ENCODE results near the gene NTM.

The NTM gene

DNA sequence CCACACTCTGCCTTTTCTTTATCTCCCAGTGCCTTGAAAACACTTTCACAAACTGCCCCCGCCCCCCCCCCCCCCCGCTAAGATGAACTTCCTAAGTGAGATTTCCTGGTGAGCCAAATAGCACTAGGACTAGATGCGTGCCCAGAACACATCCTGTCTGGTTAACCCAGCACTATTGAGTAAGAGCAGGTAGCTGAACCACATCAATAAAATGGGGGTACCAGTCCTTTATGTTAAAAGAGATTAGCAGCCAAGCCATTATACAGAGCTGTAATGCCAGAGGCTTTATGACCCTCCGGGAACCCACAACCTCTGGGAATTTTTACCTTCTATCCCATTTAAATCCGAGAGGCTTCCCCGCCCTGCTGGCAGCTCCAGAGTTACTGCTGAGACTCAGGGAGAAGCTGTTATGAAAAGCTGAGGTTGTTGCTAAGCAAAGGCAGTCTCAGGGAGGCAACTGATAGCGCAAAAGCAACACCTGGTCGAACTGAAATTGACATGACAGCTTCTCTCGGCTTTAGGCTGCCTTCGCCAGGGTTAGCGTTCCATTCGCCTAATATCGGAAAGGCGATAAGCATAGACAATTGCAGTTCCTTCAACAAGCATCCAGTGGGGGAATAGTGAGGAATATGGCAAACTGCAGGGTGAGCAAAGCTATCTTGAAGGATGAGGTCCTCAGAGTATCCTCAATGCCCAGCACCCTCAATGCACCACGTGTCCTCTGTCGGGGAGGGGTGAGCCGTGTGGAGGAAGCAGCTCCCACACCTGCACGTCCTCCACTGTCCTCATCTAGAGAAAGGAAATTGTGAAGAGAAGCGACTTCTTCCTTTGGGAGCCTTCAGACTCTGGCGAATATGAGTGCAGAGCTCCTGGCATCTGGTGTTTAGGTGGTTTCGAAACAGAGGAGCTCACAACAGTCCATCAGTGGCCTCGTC lies 977.0 kb downstream of the NTM start:
- TF ChIP-seq, protein P1, sequence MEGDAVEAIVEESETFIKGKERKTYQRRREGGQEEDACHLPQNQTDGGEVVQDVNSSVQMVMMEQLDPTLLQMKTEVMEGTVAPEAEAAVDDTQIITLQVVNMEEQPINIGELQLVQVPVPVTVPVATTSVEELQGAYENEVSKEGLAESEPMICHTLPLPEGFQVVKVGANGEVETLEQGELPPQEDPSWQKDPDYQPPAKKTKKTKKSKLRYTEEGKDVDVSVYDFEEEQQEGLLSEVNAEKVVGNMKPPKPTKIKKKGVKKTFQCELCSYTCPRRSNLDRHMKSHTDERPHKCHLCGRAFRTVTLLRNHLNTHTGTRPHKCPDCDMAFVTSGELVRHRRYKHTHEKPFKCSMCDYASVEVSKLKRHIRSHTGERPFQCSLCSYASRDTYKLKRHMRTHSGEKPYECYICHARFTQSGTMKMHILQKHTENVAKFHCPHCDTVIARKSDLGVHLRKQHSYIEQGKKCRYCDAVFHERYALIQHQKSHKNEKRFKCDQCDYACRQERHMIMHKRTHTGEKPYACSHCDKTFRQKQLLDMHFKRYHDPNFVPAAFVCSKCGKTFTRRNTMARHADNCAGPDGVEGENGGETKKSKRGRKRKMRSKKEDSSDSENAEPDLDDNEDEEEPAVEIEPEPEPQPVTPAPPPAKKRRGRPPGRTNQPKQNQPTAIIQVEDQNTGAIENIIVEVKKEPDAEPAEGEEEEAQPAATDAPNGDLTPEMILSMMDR (IDR thresholded peaks at IDR 0.05; ENCODE audit: insufficient read depth, missing control alignments) = no peak
- FAIRE-seq (no peak), DNase-seq (ENCODE audit: insufficient read length, low spot score) (no peak)

DNA sequence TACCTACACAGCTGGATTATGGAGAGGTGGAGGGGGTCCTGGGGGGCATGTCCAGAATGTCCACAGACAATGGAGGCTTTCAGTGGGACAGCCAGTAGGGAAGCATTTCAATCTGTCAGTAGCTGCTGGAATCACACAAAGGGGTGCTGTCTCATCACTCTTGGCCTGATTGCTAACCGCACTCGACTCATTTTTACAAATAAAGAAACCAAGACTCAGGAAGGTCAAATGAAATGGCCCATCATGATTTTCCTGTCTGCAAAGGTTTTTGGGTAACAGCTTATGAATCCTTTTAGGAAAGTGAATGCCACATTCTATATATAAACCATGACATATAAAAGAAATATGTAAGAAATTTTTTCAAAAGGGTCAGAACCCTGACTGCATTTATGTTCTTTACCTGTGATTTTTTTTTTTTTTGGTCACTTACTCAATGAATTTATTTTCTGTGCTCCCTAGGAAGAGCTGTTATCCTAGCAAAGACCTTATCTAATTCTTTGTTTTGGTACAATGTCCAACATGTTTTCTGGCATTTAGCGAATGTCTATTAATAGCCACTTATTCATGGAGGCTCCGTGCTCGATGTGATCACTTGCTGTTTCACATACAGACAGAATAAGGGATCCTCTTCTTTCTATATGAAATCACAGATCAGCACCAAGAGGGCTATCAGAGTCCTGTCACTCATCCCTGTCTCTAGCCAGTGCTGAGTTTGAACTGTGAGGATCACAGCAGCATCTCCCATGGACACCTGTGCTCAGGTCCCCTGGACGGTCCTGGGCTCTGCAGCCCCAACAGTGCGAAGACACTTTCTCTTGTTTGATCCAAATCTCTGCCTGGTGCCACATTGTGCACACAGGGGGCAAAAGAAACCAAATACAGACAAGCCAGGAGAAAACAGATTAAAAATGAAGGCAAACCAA lies 979.7 kb downstream of the NTM start:
- no peak for FAIRE-seq
- TF ChIP-seq, protein P1 (IDR thresholded peaks at IDR 0.05; ENCODE audit: insufficient read depth, missing control alignments) = no peak

DNA sequence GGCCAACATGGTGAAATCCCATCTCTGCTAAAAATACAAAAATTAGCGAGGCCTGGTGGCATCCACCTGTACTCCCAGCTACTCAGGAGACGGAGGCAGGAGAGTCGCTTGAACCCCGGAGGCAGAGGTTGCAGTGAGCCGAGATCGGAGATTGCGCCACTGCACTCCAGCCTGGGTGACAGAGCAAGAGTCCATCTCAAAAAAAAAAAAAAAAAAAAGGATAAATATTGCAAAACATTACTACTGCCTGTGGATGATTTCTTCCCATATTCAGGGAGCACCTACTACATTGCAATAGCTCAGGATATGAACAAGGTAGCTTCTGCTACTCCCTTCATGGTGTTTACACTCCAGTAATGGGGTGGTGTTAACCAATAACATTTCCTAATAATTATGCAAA lies 980.6 kb downstream of the NTM start:
- TF ChIP-seq, protein P1 (IDR thresholded peaks at IDR 0.05; ENCODE audit: insufficient read depth, missing control alignments) = no peak
- FAIRE-seq (no peak), DNase-seq (ENCODE audit: insufficient read length, low spot score) (no peak)

More for the DNA sequence above, 979.7 kb downstream of the NTM start:
- no peak for DNase-seq (ENCODE audit: insufficient read length, low spot score)

DNA sequence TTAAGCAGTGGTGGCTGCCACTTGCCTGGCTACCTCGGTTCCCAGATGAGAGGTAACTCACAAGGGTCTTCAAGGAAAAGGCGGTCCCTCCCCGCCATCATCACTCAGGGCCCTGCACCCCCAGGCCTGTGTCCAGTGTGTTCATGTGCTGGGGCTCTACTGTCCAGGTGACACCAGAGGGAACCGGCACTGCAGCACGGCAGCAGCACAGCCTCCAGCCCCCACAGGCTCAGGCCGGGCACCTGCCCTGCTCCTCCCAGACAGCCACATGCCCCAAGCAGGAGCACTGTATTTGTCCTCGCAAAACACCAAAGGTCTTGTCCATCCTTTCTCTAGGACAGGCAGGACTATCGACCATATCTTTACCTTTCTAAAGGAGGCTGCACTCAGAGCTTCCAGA lies 982.1 kb downstream of the NTM start:
- DNase-seq (ENCODE audit: insufficient read length, low spot score) (no peak), FAIRE-seq (no peak)
- TF ChIP-seq, protein P1 (IDR thresholded peaks at IDR 0.05; ENCODE audit: insufficient read depth, missing control alignments) = no peak

DNA sequence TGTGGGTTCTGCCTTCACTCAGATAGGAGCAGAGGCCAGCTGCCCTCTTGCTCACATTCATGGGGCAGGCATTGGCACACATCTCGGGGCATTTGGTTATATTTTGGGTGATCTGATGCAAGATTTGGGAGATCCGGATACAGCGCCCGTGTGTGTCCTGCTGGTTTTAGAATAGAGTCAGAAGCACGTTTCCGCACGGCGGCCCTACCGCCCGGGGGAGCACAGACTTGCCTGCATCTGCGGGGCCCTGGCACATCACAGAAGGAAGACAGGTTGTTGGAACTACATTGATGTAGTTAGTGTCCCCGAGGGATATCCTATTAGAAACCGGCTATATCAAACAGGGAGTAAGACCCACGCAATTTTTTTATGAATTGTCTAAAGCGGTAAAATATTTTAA lies 982.8 kb downstream of the NTM start:
- TF ChIP-seq, protein P1 (IDR thresholded peaks at IDR 0.05; ENCODE audit: insufficient read depth, missing control alignments) = no peak
- DNase-seq (ENCODE audit: insufficient read length, low spot score) (no peak), FAIRE-seq (no peak)

DNA sequence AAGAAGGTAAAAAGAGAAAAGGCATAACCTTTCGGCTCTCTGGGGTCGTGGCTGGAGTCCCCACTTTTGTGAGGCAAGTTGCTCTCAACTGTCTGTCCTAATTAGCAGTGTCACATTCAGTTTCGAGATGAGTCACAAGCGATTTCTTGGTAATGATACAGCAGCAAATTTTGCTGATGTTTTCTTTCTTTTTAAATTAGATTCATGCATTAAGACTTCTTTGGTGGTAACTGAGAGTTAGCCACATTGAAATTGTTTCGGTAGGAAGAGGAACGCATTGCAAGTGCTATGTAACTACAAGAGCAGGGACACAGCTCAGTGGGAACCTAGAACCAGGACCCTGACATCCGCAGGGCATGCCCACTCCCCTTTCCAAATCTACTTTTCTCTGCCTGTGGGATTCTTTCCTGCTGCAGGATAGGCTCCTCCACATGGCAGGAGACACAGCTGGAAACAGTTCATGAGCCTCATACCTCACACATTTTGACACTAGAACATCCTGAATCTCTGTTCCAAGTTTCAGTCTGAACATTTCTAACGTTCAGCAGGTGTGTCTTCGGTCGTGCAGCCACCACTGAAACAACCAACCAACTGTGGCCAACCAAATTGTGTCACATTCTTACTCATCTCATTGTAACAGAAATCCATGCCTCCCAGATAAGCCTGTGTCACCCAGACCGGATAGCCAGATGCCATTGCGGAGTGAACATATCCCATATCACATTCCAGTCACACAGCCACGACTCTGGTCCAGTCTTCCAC lies 987.6 kb downstream of the NTM start:
- no peak for FAIRE-seq
- TF ChIP-seq, protein P1 (IDR thresholded peaks at IDR 0.05; ENCODE audit: insufficient read depth, missing control alignments) = no peak
- DNase-seq (ENCODE audit: insufficient read length, low spot score) = no peak
